NK-92 (cell line): Measurements from ENCODE around the gene FIP1L1.
"Not testable (repeated sequence)": the region's sequence is repeated elsewhere in the genome, so short reads cannot be mapped to it uniquely, and the experiment has no call there.

ENCODE experiments used
- DNase-seq: peaks from one replicate; lab custom pipeline; 2025; ENCODE audit not compliant: unreplicated experiment; lab: John Stamatoyannopoulos, UW

The FIP1L1 gene, protein sequence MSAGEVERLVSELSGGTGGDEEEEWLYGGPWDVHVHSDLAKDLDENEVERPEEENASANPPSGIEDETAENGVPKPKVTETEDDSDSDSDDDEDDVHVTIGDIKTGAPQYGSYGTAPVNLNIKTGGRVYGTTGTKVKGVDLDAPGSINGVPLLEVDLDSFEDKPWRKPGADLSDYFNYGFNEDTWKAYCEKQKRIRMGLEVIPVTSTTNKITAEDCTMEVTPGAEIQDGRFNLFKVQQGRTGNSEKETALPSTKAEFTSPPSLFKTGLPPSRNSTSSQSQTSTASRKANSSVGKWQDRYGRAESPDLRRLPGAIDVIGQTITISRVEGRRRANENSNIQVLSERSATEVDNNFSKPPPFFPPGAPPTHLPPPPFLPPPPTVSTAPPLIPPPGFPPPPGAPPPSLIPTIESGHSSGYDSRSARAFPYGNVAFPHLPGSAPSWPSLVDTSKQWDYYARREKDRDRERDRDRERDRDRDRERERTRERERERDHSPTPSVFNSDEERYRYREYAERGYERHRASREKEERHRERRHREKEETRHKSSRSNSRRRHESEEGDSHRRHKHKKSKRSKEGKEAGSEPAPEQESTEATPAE

DNA sequence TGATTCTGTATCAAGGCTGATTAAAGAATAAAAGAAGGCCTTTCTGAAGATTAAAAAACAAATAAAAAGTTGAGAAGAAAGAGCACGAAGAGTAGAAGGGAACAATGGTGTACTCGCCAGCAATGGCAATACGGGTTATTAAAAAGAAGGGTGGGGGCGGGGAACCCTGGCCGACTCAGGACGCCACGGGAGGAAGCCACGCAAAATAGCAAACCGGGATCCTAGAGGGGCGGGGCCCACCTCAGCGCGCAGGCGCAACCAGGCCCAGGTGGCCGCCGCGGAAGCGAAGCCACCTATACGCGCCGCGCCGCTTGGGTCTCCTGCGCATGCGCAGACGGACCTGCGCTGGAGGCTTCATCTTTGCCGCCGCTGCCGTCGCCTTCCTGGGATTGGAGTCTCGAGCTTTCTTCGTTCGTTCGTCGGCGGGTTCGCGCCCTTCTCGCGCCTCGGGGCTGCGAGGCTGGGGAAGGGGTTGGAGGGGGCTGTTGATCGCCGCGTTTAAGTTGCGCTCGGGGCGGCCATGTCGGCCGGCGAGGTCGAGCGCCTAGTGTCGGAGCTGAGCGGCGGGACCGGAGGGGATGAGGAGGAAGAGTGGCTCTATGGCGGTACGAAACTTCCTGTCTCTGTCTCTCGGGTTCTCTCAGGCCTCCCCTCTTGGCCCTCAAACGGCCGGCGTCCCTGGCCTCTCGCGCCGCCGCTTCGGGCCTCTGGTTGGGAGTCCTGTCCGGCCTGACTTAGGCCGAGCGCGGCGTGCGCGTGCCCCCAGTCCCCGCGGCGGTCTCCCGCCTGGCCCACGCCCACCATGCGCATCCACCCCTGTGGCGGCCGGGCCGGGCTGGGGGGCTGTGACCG, at the start of gene FIP1L1:
TSS of gene FIP1L1 (plus strand) at position 323 of the 852 bp plus-strand sequence. CDS start at position 521, 198 bp downstream.
- peak; percentile 57 for DNase-seq

DNA sequence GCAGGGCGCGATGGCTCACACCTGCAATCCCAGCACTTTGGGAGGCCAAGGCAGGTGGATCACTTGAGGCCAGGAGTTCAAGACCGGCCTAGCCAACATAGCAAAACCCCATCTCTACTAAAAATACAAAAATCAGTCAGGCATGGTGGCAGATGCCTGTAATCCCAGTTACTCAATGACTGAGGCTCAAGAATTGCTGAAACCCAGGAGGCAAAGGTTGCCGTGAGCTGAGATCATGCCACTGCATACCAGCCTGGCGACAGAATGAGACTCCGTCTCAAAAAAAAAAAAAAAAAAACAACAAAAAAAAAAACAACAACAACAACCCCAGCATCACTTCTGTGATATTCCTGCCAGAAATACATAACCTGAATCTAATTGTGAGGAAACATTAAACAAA, 42.5 kb upstream of the FIP1L1 start:
- not testable (repeated sequence) for DNase-seq

DNA sequence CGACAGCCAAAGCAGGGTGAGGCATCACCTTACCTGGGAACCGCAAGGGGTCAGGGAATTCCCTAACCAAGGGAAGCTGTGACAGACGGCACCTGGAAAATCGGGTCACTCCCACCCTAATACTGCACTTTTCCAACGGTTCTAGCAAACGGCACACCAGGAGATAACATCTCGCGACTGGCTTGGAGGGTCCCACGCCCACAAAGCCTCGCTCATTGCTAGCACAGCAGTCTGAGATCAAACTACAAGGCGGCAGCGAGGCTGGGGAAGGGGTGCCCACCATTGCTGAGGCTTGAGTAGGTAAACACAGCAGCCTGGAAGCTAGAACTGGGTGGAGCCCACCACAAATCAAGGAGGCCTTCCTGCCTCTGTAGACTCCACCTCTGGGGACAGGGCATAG, 37.3 kb upstream of the FIP1L1 start:
- DNase-seq, result not testable (repeated sequence)

DNA sequence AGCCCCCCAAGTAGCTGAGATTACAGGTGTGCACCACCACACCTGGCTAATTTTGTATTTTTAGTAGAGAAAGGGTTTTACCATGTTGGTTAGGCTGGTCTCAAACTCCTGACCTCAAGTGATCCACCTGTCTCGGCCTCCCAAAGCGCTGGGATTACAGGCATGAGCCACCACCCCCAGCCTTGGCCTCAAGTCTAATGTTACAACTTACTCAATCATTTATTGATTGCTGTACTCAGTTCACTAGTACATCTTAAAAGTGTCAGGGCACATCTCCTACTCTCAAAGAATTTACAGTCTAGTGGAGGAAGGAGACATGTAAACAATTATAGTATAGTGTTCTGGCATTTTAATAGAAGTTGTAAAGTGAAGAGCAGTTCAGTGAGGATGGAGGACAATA, 31.0 kb upstream of the FIP1L1 start:
- DNase-seq, result not testable (repeated sequence)

DNA sequence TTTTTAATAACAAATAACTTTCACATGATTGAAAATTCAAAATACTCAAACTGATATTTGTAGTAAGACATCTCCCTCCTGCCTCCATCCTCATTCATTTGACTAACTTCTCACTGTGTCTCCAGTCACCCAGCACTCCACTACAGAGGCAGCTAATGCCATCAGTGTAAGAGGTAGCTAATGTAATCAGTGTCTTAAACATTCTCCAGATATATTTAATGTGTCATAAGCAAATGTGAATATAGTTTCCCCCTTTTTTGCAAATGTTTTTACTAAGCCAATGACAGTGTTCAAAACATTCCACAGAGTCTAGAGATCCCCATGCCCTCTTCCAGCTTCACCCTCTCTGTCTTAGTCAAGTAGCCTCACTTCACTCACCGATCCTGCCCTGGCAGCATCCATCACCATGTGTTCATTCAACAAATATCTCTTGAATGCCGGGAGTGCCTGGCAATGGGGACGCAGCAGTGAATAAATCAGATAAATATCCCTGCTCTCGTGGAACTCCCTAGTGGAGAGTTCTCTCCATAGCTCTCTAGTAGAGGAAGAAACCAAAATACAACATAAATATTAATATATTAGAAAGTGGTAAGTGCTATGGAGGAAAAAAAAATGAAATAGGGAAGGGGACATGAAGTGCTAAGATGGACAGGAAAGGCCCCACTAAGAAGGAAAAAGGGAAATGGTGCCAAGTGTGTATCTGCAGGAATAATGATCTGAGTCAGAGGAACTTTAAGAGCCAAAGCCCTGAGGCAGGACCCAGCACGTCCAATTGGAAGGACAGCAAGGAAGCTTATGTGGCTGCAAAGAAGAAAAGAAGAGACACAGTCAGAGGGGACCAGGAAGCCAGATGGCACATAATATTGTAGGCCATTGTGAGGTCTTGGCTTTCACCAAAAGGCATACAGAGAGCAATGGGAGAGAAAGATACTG, 30.3 kb upstream of the FIP1L1 start:
- no peak for DNase-seq

DNA sequence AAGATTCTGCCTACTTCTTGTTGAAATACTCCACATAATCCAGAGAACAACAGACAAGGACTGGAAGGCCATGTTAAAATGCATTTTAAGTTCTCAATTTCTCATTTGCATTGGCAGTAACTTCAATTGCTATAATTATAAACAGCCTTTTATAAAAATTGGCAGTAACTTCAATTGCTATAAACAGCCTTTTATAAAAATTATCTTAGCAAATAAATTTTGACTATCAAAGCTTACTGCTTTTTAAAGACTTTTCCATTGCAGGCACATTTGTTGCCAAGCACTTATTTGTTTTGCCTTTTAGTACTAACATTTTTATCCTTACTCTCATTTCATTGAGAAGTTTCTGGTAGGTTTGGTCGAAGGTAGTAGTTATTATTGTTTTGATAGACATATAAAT, 29.4 kb upstream of the FIP1L1 start:
- DNase-seq, result no peak

DNA sequence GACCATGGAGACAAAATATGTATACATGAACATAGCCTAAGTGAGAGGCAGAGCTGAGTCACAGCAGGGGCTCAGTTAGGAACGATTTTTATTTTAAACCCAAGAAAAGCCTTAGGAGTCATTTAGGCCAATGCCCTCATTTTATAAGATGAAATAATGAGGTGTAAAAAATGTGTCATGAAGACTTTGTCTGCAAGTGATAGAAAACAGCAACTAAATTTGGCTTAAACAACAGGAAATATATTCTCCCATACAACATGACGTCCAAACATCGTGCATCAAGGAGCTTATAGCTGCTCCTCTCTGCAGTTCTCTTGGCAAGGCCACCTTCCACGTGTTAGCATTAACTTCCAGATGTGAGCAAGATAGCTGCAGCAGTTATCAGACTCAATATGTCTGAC, 28.4 kb upstream of the FIP1L1 start:
- no peak for DNase-seq

DNA sequence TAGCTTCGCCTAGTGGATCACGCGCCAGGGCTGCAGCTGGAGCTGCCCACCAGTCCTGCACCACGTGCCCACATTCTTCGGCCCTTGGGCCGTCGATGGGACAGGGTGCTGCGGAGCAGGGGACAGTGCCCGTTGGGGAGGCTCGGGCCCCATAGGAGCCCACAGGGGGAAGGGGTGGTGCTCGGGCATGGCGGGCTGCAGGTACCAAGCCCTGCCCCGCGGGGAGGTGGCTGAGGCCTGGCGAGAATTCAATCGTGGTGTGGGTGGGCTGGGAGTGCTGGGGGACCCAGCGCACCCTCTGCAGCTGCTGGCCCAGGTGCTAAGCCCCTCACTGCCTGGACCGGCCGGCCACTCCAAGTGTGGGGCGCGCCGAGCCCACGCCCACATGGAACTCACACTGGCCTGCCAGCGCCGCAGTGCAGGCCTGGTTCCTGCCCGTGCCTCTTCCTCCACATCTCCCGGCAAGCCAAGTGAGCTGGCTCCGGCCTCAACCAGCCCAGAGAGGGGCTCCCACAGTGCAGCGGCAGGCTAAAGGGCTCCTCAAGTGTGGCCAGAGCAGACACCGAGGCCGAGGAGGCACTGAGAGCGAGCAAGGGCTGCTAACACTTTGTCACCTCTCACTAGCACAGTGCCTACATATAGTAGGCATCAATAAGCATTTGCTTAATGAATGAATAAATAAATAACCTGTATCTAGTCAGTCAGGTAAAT, 23.3 kb upstream of the FIP1L1 start:
- no peak for DNase-seq

DNA sequence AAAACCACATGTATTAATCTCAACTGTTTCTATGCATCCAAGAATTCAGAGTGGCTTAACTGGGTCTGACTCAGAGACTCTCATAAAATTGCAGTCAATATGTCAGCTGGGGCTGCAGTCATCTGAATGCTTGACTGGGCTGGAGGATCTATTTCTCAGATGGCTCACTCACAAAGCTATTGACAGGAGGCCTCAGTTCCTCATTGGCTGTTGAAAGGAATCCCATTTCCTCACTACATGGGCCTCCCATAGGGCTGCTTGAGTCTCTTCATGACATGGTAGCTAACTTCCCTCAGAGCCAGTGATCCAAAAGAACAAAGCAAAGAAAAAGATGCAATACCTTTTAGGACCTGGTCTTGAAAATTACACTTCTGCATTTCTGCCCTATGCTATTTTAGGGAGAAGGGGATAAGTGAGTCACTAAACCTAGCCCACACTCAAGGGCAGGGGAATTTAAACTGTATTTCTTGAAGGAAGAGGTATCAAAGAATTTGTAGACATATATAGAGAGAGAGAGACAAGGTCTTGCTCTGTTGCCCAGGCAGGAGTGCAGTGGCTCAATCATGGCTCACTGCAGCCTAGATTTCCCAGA, 21.4 kb upstream of the FIP1L1 start:
- DNase-seq, result no peak

DNA sequence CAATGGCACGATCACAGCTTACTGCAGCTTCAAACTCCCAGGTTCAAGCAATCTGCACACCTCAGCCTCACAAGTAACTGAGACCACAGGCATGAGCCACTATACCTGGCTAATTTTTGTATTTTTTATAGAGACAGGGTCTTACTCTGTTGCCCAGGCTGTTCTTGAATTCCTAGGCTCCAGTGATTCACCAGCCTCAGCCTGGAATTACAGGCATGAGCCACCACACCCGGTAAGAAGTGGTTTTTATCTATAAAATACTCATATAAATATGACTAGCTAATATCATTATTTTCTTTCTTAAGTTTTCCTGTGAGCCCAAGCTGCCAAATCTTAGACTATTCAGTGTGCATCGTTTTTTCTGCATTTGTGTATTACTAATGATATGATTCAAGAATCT, 16.0 kb upstream of the FIP1L1 start:
- DNase-seq, result no peak

DNA sequence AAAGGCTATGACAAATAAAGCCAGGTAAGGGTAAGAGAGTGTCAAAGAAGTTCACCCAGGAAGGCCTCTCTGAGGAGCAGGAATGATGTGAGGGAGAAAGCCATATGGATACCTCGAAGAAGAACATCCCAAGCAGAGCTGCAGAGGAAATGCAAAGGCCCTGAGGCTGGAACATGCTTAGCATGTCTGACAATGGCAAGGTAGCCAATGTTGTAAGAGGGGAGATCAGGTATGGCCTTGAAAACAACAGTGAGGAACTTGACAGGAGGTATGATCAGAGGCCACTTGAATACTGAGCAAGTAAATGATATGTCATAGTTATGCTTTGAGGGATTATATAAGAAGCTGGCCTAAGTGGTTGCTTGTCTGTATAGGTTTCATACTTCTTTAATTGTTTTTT, 15.3 kb upstream of the FIP1L1 start:
- DNase-seq, result no peak

DNA sequence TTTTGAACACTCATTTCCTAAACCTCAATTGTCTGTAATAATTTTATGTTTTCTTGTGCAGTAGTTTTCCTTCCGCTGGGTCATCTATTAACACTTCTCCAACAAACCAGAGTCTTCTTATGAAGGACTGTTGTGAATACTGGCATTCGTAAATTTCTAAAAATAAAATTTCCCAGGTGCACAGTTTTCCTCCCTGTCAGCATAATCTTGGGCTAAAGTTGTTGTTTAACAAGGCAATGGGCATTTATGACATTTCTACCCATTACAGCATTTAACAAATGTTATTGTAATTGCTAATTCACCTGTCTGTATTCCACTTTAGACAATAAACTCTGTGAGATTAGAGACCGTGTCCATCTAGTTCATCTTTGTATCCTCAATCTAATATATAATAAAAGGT, 12.8 kb upstream of the FIP1L1 start:
- no peak for DNase-seq

DNA sequence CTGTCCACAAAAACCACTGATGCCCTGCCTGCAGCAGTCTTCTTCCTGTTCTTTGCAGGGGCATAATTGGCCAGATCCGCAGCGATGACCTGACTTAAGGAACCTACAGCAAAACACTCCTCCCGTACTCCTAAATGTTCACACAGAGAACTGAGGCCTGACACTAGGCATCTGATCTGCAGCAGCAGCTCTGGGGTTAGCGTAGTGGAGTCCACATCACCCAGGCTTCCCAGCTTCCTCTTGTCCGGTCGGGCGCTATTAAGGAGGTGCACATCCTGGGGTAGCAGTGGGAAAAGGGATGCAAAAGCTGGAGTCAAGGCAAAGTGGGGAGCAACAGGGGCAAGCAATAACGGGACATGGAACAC, 12.3 kb upstream of the FIP1L1 start:
- no peak for DNase-seq

DNA sequence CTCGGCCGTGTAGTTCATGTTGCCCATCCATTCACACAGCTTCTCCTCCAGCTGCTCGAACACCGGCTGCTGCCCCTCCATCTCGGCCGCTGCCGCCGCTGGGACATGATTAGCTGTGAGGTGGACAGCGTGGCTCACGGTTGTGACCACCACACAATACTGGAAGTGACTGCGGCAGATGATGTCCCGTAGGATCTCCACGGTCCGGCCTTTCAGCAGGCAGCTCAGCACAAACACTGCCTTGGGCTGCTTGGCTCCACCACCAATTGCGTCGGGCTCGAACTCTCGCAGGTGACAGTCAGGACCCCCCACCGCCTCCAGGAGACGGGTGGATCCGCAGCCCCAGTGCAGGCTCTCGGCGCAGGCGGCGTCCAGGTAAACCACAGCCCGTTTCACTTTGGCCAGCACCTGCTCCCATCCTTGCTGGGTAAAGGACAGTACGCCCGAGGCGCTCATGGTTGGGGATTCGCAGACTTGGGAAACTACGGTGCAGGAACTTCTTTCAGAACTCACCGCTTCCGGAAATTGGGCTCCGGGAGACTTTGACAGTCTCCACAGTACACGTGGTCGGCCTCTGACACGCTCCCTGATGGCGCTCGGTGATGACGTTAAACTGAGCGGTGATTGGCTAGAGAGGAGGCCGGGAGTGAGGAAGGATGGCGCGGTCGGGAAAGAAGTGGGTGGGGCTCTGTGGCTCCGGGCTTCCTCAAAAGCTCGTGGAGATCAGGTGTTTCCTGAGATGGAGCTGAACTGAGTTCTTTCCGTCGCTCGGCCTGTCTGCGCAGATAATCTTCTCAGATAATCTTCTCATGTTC, 11.7 kb upstream of the FIP1L1 start, which contains the start of gene SCFD2:
TSS of gene SCFD2 (minus strand) at position 576 of the 815 bp plus-strand sequence.
- peak; percentile 74 for DNase-seq

DNA sequence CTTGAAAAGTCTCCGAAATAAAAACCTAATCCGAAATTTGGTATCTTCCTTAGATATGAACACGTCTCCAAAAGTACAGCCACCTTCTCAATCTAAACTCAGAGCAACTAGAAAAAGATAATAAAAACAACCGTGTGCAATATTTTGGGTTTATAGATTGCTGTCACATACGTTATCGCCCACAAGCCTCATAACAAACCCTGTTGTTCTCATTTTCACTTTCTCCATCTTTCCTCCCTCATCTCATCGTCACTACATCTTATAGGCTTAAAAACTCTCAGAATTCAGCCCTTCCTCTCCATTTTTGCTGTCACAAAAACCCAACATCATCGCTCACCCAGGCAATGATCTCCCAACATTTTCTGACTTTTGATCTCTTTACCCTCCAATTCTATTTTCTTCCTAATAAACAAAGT, 11.1 kb upstream of the FIP1L1 start:
- DNase-seq, result no peak

DNA sequence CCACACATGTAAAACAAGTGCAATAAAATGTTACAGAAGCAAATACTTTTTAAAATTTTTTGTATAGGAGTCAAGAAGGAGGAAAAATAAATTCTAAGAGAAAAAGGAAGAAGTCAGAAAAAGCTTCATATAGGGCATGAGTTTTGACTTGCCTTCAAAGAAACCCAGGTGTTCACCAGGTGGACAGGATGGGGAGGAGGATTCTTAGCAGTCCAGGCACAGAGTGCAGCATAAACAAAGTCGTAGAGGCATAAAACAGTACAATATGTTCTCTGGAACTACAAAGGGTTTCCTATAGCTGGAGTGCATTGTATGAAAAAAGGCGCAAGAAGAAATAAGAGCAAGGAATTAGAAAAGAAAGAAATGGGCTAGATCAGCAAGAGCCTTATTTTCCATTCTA, 9.7 kb upstream of the FIP1L1 start:
- no peak for DNase-seq

DNA sequence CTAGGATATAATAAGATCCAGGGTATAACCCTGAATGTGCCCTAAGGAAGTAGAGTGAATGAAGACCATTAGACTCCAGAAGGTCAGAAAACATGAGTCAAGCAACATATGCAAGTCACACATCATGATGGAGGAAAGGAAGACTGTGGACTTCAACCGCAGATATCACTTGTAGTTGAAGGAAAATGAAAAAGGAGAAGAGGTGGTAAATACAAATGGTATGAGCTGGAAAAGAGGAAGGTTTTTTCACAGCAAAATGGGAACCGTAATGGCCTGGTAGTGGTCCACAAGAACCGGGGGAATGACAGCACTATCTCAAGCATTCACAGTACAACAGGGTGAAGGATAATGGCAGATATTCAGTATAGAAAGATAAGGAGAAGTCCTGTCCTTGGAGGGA, 6.4 kb upstream of the FIP1L1 start:
- DNase-seq, result no peak

DNA sequence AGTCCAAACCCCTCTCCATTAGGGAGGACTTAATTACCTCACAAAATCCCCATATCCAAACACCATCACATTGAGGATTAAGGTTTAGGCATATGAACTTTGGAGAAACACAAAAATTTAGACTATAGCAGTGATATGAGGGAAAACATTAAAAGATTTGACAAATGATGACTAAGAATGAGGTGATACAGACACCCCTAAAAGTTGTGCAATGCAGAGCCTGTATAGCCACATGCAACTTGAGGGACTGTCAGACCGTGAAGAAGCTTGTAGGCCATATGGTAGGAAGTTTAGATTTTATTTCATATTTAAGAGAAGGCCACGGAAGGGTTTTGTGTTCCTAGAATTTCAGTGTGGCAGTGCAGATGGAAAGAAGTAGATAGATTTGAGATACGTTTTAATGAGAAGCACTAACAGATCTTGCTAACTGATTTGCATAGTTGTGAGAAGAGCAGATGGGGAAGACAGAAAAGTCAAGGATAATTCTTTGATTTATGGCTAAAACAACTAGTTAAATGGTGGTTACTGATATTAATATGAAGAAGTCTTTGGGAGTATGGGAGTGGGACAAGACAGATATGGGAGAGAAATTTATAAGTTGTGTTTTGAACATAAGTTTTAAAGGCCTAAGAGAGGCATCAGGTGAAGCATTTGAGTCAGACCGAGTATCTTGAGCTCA, 5.5 kb upstream of the FIP1L1 start:
- no peak for DNase-seq
